Ishikawa (cell line): ENCODE measurements around the gene SRP72.

Source experiments
- CREB1 ChIP-seq: IDR thresholded peaks from 2 replicates; pipeline ENCODE4 v1.6.1; 2012; ENCODE audit warnings: low read depth
- EGR1 ChIP-seq: IDR thresholded peaks from 2 replicates; pipeline ENCODE4 v1.6.1; 2012
- ZBTB7A ChIP-seq: IDR thresholded peaks from 2 replicates; pipeline ENCODE4 v1.6.1; 2012; ENCODE audit warnings: low read depth

GRCh38 chr4:56537147-56537546 lies 69.7 kb downstream of the SRP72 start:
- TF ChIP-seq EGR1, result no peak
- TF ChIP-seq CREB1, result no peak
- TF ChIP-seq ZBTB7A, result no peak
